ENCODE measurements around the gene VSIG2. TPM values are rescaled to one million over a fixed set of nuclear protein-coding genes. Genes with fewer than 3 reads are reported as not detected.

The VSIG2 gene
- total and polyA plus RNA-seq, 2 experiments from 2014 or later: not detected

DNA sequence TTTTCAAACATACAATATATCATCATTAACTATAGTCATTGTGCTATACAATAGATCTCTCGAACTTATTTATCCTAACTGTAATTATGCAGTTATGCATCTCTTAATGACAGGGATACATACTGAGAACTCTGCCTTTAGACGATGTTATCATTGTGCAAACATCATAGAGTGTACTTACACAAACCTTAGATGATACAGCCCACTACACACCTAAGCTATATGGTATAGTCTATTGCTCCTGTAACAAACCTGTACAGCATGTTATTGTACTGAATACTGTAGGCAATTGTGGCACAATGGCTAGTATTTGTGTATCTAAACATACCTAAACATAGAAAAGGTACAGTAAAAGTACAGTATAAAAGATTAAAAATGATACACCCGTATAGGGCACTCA lies 39.7 kb downstream of the VSIG2 start (continued):
- no peak for TF ChIP-seq ZNF114 (CRISPR knock-in tag; IDR thresholded peaks at IDR 0.05)
- TF ChIP-seq STAT1 (IDR thresholded peaks at IDR 0.05; ENCODE audit: unreplicated experiment): no peak
- no peak for TF ChIP-seq POLR2AphosphoS5 (IDR thresholded peaks at IDR 0.05; ENCODE audit: low read depth)
- TF ChIP-seq ZNF331 (CRISPR knock-in tag; IDR thresholded peaks at IDR 0.05; ENCODE audit: low read depth): no peak

DNA sequence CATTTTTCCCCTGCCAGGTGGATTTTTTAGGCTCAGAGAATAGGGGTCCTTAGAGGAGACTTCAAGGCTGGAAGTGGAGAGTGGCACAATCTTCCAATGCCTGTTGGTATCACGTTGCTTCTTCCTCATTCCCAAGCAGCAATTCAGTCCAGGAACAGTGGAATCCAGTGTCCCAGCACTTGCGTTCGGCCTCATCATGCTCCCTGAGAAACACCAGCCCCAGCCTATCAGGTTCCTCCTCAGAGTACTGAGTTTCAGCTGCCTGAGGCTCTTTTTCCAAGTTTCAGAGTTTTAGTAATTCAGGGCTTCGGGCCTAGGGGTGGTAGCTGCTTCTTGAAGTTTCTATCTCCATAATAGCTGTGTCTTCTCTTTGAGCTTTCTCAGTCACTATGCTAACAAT lies 44.2 kb downstream of the VSIG2 start:
- Mint-ChIP-seq H3K36me3 (ENCODE audit: low read depth) (0 out of 3 replicates have a peak, but pooled peaks cover 2% of the 10 kb centered on the region), H3K4me1 (no peaks in the 10 kb centered on the region), H3K4me3 (no peak overlapping the region), H3K27ac (no peak overlapping the region), H3K27me3 (ENCODE audit: insufficient read depth, low read depth, poor library complexity) (peaks cover 10% of the 10 kb centered on the region), H3K9me3 (peaks cover 14% of the 10 kb centered on the region)
- DNase-seq (ENCODE audit: low spot score) (no peak), ATAC-seq (no peak)
- H2AFZ ChIP-seq: no peak overlapping the region
- H3F3A ChIP-seq (replicated peaks; ENCODE audit: low read depth): no peaks in the 10 kb centered on the region
- no peak overlapping the region for H3K27ac ChIP-seq (ENCODE audit: low read depth)
- H3K36me3 ChIP-seq (ENCODE audit: insufficient read depth): no peaks in the 10 kb centered on the region; the same call in 1 of the 2 replicates
- H3K4me1 ChIP-seq (ENCODE audit: insufficient read depth): no peaks in the 10 kb centered on the region
- no peaks in the 10 kb centered on the region for H3K79me2 ChIP-seq (replicated peaks; ENCODE audit: insufficient read depth)
- no peak overlapping the region for H3K4me3 ChIP-seq
- H3K27me3 ChIP-seq (ENCODE audit: insufficient read depth): 0 out of 2 replicates have a peak, but pooled peaks cover 6% of the 10 kb centered on the region
- no peak overlapping the region for H3K4me2 ChIP-seq
- TF ChIP-seq, protein P1, sequence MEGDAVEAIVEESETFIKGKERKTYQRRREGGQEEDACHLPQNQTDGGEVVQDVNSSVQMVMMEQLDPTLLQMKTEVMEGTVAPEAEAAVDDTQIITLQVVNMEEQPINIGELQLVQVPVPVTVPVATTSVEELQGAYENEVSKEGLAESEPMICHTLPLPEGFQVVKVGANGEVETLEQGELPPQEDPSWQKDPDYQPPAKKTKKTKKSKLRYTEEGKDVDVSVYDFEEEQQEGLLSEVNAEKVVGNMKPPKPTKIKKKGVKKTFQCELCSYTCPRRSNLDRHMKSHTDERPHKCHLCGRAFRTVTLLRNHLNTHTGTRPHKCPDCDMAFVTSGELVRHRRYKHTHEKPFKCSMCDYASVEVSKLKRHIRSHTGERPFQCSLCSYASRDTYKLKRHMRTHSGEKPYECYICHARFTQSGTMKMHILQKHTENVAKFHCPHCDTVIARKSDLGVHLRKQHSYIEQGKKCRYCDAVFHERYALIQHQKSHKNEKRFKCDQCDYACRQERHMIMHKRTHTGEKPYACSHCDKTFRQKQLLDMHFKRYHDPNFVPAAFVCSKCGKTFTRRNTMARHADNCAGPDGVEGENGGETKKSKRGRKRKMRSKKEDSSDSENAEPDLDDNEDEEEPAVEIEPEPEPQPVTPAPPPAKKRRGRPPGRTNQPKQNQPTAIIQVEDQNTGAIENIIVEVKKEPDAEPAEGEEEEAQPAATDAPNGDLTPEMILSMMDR (conservative IDR thresholded peaks at IDR 0.05; ENCODE audit: low read depth in 2 of 2): no peak
- TF ChIP-seq, protein P2, sequence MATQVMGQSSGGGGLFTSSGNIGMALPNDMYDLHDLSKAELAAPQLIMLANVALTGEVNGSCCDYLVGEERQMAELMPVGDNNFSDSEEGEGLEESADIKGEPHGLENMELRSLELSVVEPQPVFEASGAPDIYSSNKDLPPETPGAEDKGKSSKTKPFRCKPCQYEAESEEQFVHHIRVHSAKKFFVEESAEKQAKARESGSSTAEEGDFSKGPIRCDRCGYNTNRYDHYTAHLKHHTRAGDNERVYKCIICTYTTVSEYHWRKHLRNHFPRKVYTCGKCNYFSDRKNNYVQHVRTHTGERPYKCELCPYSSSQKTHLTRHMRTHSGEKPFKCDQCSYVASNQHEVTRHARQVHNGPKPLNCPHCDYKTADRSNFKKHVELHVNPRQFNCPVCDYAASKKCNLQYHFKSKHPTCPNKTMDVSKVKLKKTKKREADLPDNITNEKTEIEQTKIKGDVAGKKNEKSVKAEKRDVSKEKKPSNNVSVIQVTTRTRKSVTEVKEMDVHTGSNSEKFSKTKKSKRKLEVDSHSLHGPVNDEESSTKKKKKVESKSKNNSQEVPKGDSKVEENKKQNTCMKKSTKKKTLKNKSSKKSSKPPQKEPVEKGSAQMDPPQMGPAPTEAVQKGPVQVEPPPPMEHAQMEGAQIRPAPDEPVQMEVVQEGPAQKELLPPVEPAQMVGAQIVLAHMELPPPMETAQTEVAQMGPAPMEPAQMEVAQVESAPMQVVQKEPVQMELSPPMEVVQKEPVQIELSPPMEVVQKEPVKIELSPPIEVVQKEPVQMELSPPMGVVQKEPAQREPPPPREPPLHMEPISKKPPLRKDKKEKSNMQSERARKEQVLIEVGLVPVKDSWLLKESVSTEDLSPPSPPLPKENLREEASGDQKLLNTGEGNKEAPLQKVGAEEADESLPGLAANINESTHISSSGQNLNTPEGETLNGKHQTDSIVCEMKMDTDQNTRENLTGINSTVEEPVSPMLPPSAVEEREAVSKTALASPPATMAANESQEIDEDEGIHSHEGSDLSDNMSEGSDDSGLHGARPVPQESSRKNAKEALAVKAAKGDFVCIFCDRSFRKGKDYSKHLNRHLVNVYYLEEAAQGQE (IDR thresholded peaks at IDR 0.05; ENCODE audit: unreplicated experiment): no peak
- TF ChIP-seq, protein P3, sequence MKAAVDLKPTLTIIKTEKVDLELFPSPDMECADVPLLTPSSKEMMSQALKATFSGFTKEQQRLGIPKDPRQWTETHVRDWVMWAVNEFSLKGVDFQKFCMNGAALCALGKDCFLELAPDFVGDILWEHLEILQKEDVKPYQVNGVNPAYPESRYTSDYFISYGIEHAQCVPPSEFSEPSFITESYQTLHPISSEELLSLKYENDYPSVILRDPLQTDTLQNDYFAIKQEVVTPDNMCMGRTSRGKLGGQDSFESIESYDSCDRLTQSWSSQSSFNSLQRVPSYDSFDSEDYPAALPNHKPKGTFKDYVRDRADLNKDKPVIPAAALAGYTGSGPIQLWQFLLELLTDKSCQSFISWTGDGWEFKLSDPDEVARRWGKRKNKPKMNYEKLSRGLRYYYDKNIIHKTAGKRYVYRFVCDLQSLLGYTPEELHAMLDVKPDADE (IDR thresholded peaks at IDR 0.05): no peak
- TF ChIP-seq ZNF331 (CRISPR knock-in tag; IDR thresholded peaks at IDR 0.05; ENCODE audit: low read depth) (no peak), POLR2AphosphoS5 (IDR thresholded peaks at IDR 0.05; ENCODE audit: low read depth) (no peak), EZH2phosphoT487 (IDR thresholded peaks at IDR 0.05; ENCODE audit: unreplicated experiment) (no peak), NANOG (IDR thresholded peaks at IDR 0.05; ENCODE audit: borderline replicate concordance) (no peak), CREB1 (CRISPR knock-in tag; IDR thresholded peaks at IDR 0.05; ENCODE audit: low read depth) (no peak), ZNF114 (CRISPR knock-in tag; IDR thresholded peaks at IDR 0.05) (no peak), JUNB (IDR thresholded peaks at IDR 0.05; ENCODE audit: unreplicated experiment) (no peak), EZH2 (IDR thresholded peaks at IDR 0.05; ENCODE audit: low read depth, unreplicated experiment) (no peak)
- TF ChIP-seq, protein P4, sequence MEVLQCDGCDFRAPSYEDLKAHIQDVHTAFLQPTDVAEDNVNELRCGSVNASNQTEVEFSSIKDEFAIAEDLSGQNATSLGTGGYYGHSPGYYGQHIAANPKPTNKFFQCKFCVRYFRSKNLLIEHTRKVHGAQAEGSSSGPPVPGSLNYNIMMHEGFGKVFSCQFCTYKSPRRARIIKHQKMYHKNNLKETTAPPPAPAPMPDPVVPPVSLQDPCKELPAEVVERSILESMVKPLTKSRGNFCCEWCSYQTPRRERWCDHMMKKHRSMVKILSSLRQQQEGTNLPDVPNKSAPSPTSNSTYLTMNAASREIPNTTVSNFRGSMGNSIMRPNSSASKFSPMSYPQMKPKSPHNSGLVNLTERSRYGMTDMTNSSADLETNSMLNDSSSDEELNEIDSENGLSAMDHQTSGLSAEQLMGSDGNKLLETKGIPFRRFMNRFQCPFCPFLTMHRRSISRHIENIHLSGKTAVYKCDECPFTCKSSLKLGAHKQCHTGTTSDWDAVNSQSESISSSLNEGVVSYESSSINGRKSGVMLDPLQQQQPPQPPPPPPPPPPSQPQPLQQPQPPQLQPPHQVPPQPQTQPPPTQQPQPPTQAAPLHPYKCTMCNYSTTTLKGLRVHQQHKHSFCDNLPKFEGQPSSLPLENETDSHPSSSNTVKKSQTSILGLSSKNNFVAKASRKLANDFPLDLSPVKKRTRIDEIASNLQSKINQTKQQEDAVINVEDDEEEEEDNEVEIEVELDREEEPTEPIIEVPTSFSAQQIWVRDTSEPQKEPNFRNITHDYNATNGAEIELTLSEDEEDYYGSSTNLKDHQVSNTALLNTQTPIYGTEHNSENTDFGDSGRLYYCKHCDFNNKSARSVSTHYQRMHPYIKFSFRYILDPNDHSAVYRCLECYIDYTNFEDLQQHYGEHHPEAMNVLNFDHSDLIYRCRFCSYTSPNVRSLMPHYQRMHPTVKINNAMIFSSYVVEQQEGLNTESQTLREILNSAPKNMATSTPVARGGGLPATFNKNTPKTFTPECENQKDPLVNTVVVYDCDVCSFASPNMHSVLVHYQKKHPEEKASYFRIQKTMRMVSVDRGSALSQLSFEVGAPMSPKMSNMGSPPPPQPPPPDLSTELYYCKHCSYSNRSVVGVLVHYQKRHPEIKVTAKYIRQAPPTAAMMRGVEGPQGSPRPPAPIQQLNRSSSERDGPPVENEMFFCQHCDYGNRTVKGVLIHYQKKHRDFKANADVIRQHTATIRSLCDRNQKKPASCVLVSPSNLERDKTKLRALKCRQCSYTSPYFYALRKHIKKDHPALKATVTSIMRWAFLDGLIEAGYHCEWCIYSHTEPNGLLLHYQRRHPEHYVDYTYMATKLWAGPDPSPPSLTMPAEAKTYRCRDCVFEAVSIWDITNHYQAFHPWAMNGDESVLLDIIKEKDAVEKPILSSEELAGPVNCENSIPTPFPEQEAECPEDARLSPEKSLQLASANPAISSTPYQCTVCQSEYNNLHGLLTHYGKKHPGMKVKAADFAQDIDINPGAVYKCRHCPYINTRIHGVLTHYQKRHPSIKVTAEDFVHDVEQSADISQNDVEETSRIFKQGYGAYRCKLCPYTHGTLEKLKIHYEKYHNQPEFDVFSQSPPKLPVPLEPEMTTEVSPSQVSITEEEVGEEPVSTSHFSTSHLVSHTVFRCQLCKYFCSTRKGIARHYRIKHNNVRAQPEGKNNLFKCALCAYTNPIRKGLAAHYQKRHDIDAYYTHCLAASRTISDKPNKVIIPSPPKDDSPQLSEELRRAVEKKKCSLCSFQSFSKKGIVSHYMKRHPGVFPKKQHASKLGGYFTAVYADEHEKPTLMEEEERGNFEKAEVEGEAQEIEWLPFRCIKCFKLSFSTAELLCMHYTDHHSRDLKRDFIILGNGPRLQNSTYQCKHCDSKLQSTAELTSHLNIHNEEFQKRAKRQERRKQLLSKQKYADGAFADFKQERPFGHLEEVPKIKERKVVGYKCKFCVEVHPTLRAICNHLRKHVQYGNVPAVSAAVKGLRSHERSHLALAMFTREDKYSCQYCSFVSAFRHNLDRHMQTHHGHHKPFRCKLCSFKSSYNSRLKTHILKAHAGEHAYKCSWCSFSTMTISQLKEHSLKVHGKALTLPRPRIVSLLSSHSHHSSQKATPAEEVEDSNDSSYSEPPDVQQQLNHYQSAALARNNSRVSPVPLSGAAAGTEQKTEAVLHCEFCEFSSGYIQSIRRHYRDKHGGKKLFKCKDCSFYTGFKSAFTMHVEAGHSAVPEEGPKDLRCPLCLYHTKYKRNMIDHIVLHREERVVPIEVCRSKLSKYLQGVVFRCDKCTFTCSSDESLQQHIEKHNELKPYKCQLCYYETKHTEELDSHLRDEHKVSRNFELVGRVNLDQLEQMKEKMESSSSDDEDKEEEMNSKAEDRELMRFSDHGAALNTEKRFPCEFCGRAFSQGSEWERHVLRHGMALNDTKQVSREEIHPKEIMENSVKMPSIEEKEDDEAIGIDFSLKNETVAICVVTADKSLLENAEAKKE (CRISPR knock-in tag; IDR thresholded peaks at IDR 0.05): no peak
- no peaks in the 10 kb centered on the region for H3K9me2 ChIP-seq (ENCODE audit: insufficient read depth)
- H4K20me1 ChIP-seq (replicated peaks; ENCODE audit: insufficient read depth): no peaks in the 10 kb centered on the region

Measured in GM23338 (cell line).